GM18867 (cell line): ENCODE data around the gene FNIP2.

Source experiments
- ATAC-seq: cut with Tn5 transposase; IDR thresholded peaks from one replicate; pipeline ENCODE4 v1.9.1; 2021; ENCODE audit warnings: mild to moderate bottlenecking, moderate library complexity; ENCODE audit not compliant: unreplicated experiment

The FNIP2 gene

DNA sequence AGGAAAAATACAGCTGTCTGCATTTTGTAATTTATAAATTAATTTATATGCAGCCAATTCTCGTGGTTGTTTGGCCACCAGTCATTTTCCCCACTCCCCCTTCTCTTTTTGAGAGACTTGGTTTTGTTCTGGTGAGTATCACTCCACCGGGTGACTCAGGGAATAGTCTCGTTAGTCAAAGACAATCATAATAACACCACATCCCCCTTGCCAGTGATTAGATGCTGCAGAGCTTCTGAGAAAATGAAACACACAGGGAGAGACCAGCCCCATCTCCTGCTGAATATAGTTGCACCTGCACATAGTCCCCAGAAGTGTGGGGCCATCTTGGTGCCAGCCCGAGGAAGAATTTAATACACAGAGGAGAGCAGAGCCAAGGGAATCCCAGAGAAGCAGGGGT is 8.0 kb upstream of the FNIP2 start:
- no peak for ATAC-seq

GRCh38 chr4:158762553-158762952 is 6.3 kb upstream of the FNIP2 start:
- no peak for ATAC-seq

- no peak for ATAC-seq
These were observed 5.4 kb upstream of the FNIP2 start for GRCh38 chr4:158763462-158763861.

DNA sequence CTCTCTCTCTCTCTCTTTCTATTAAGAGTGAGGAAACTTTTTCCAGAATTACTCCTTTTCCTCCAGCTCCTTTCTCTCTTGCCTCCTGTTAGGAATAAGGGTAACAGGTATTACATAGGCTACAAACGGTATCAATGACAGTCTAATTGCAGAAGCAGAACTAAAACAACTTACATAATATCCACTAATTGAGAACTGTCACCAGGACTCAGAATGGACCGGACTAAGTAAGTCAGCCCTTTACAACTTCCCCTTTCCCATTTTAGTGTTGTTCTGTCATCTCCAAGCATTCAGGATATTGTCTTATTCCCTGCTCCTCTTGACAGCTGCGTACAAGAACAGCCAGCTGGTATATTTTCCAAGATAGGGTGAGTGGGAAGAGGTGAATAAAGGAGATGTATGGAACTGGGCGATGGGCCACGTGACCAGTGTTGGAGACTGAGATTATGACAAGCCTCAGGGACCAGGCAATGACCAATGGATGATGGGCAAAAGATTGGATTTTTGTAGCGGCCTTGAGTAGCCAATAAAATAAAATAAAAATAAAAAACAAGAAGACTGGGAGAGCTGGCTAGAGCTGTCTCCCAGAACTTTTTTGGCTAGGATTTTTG is 2.3 kb upstream of the FNIP2 start:
- no peak for ATAC-seq

- no peak for ATAC-seq
These were observed 1.4 kb upstream of the FNIP2 start for GRCh38 chr4:158767451-158767850.

- peak; percentile 33 for ATAC-seq
These were observed 522 bp downstream of the FNIP2 start for GRCh38 chr4:158769175-158769921.

DNA sequence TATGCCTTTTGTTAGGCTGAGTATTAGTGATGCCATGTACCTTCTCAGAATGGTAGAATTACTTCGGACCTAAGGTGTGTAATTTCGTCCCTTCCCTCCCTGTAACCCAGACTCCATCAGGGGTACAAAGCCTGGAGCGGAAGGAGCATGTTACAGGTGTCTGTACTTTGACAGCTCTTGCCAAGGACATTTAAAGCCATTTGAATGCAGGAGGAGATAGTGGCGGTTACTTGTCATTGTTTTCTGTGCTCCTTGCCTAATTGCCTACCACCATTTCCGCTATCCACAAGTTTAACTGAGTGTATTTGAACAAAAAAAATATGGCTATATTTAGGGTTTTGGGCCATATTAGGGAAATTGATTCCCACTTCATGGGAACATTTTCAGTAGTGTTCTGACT is 1.8 kb downstream of the FNIP2 start:
- no peak for ATAC-seq

DNA sequence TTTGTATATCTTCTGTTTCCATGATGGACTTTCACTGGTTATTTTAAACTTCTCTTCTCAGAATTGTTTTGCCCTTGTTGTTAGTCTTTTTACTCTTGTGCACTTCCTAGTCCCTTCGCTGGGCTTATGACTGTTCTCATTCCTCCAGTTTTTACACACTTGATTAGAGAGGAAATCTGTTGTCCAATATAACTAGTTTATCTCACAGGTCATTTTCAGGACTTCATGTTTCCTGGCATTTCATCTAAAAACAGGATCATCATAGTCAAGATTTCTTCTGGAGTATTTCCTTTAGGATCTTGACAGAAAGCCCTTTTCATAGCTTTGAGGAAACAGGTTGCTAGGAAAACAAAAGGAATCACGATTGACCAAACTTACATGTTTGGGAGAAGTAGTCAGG is 3.0 kb downstream of the FNIP2 start:
- no peak for ATAC-seq

DNA sequence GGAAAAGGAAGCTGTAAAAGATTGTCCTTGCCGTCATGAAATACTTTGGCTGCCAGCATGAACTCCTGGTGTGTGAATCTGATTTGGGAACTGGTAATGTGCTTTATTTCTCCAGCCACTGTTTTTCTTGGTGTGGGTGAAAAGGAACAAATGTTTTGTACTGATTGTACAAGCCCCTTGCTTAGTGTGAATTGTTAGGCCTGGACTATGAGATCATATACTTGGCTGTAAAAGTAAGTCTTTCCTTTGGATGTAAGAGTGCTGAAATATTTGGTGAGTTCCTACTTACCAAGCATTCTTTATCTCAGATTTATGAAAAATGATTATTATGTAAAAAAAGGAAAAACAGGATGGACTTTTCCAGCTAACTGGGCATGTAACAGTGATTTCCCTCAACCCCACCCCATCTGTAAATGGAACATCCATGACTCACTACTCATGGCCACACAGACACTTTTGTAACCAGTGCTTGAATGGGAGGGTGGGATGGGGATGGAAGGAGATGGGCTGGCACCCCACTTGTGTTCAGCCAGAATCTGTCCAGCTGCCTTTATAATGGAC is 6.3 kb downstream of the FNIP2 start:
- no peak for ATAC-seq

- ATAC-seq: no peak
These were observed 7.3 kb downstream of the FNIP2 start for GRCh38 chr4:158776106-158776505.

DNA sequence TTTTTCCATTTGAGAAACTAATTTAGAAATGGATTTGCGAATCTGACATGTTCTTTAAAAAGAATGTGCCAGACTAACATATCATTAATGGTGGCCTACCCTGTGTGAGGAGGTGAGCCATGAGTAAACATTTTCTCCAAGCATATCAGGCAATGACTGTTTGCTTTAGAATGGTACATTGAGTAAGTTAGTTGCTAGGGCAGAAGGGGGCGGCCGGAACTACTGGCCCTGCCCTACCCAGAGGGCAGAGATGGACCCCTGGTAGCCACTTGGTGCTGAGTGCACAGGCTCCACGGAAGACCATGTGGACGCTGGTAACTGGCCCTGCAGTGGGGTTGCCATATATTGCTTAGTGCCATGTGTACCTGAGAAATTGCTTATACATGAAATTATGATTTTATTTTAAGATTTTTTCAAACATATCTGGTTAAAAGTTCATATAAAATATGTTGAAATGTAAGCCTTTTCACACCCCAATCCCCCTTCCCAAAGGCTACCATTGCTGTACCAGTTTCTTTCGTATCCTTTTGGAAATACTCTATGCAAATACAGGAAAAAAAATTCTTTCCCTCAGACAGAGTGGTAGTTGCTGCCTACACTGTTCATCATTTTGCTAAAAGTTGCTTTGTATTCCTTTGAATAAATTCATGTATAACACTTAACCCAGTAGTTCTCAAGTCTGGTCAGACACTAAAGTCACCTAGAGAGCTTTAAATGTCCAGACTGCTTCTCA is 8.8 kb downstream of the FNIP2 start:
- no peak for ATAC-seq

GRCh38 chr4:158778156-158778711 is 9.4 kb downstream of the FNIP2 start:
- peak; percentile 97 for ATAC-seq

DNA sequence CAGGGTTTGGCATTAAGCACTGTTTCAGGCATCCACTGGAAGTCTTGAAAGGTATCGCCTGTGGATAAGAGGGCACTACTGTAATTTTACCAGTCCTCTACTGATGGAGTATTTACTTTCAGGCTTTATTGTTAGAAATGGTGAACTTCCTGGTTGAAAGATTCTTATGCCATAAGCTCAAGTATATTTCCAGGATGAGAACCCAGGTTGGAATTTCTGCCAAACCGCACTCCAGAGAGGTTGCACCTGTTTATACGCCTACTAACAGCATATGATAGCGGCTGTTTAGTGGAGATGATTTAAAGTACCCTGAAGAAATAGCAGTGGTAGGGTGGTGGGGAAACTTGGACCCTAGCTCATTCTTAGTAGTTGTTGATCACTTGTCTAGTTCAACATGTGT is 9.9 kb downstream of the FNIP2 start:
- no peak for ATAC-seq

- no peak for ATAC-seq
These were observed 13.1 kb downstream of the FNIP2 start for GRCh38 chr4:158781963-158782362.

GRCh38 chr4:158782551-158783360 is 13.9 kb downstream of the FNIP2 start:
- ATAC-seq: peak; percentile 52

DNA sequence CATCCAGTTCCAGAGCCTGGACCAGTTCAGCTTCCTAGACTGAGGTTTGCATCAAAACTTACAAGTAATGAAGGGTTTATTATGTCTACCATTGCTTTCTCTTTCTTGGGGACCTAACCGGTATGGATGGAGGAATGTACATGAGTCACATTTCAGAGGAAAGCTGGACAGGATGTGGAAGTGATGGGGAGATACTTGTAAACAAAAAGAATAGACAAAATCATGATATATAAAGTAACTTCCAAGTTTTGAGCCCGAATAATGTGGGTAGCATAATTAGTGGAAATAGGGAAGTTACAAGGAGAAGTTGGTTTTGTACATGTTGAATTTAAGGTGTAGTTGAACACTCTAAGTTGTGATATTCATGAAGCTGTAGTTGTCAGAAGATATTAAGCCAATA is 15.0 kb downstream of the FNIP2 start:
- ATAC-seq: no peak

DNA sequence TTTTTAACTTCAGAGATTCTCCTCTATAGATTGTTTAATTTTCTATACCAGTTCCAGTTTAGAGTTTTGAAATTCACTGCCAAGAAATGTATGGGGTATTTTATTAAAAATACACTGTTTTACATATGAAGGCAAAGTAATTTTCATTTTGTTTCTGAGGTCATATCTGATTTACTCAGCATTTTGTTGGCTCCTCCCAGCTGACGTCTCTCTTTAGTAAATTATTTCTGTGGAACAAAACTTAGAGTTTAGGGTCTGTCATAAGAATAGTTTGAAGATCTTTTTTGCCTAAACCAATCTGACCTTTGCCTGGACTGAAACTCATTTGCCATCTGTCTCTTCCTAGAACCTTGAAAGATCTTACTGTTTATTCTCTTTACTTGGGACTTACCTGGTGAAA is 16.9 kb downstream of the FNIP2 start:
- no peak for ATAC-seq

DNA sequence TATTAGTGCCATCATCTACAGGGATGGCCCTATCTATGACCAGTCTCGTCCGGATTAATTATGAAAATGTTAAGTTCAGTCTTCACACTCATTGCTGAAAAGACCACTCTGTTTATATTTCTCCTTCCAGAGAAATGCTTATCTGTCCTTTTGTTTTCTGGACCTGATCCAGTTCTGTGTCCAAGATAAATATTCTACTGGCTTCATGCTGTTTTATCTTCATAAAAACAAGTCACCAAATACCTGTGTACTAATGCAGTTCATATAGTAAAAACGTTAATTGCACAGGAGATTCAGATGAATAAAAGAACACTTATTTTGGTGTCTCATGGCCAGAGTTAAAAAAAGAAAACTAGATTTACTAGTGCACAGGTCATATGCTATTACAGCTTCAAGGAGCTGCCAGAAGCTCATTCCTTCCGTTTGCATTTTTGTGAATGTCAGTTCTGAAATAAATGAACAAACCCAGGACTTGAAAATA is 17.3 kb downstream of the FNIP2 start:
- no peak for ATAC-seq

- ATAC-seq: no peak
These were observed 18.1 kb downstream of the FNIP2 start for GRCh38 chr4:158786955-158787354.

DNA sequence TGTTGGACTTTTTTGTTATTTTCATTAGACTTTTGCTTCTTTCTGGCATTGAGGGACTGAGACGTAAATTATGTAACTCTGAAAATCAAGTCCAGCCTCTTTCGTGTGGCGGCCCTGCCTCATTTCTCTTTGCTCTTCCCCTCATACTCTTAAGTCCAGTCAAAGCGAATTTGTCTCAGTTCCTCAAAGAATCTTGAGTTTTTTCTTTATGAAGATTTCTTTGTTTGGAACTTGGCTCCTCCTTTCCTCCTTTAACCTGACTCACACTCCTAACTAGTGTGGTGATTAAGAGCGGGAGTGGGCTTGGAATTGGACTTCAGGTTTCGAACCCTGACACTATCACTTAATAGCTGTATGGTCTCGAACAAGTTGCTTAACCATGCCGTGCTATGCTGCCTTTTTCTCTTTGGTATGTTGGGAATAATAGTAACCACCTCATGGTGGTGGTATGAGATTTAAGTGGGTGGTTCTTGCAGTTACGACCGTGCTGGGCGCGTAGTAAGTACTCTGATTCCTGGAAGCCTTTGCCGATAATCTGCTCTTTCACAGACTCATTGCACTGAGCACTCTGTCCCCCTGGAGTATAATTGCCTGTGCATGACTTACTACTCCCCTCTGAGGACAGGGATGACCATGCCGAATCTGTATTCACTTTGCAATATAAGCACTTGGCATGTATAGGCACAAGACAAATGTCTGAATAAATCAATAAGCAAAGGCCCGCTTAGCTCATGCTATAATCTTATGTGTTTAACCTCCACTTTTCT is 19.1 kb downstream of the FNIP2 start:
- no peak for ATAC-seq
